GM12892 (cell line): Measurements from ENCODE around the gene OXT.

Experiments
- POLR2A ChIP-seq: IDR thresholded peaks from 2 replicates; pipeline ENCODE4 v1.6.1; 2011; ENCODE audit warnings: low read depth, low read length, control low read depth
- POLR2AphosphoS5 ChIP-seq: IDR thresholded peaks from 2 replicates; pipeline ENCODE4 v1.6.1; 2011; ENCODE audit warnings: low read depth, low read length, control low read depth
- TAF1 ChIP-seq: IDR thresholded peaks from 2 replicates; pipeline ENCODE4 v1.6.1; 2011; ENCODE audit warnings: low read depth, mild to moderate bottlenecking, control low read depth, low read length, borderline replicate concordance

GRCh38 chr20:3084283-3084985 is 13.0 kb downstream of the OXT start, which contains the start of gene AVP:
- no peak for TF ChIP-seq POLR2A
- no peak for TF ChIP-seq TAF1
- no peak for TF ChIP-seq POLR2AphosphoS5
